GM18867 (cell line): Measurements from ENCODE around the gene ZNF488.

ENCODE experiments used
- ATAC-seq: cut with Tn5 transposase; IDR thresholded peaks from one replicate; pipeline ENCODE4 v1.9.1; 2021; ENCODE audit warnings: mild to moderate bottlenecking, moderate library complexity; ENCODE audit not compliant: unreplicated experiment

The ZNF488 gene

GRCh38 chr10:47367646-47368045 is 16.4 kb downstream of the ZNF488 start:
- no peak for ATAC-seq

- ATAC-seq = no peak
Measured at GRCh38 chr10:47366731-47367460, 17.2 kb downstream of the ZNF488 start.

GRCh38 chr10:47366181-47366631 is 17.9 kb downstream of the ZNF488 start:
- ATAC-seq = no peak

GRCh38 chr10:47365431-47366180 is 18.5 kb downstream of the ZNF488 start:
- no peak for ATAC-seq

GRCh38 chr10:47364911-47365310 is 19.2 kb downstream of the ZNF488 start:
- no peak for ATAC-seq

GRCh38 chr10:47364366-47364765 is 19.7 kb downstream of the ZNF488 start:
- ATAC-seq = no peak

GRCh38 chr10:47363781-47364180 is 20.3 kb downstream of the ZNF488 start:
- ATAC-seq = no peak

GRCh38 chr10:47362199-47362598 is 21.9 kb downstream of the ZNF488 start:
- ATAC-seq = no peak

GRCh38 chr10:47361293-47361692 is 22.8 kb downstream of the ZNF488 start:
- ATAC-seq = no peak

- ATAC-seq = no peak
Measured at GRCh38 chr10:47360419-47361040, 23.6 kb downstream of the ZNF488 start.

GRCh38 chr10:47359626-47360418 is 24.3 kb downstream of the ZNF488 start:
- ATAC-seq = no peak

- ATAC-seq = no peak
Measured at GRCh38 chr10:47359101-47359500, 25.0 kb downstream of the ZNF488 start.

- no peak for ATAC-seq
Measured at GRCh38 chr10:47358457-47358856, 25.6 kb downstream of the ZNF488 start.

GRCh38 chr10:47357911-47358310 is 26.2 kb downstream of the ZNF488 start:
- no peak for ATAC-seq

GRCh38 chr10:47357131-47357582 is 26.9 kb downstream of the ZNF488 start:
- no peak for ATAC-seq

- no peak for ATAC-seq
Measured at GRCh38 chr10:47356708-47357107, 27.4 kb downstream of the ZNF488 start.

GRCh38 chr10:47354900-47355299 is 29.2 kb downstream of the ZNF488 start:
- no peak for ATAC-seq

GRCh38 chr10:47354165-47354564 is 29.9 kb downstream of the ZNF488 start:
- ATAC-seq = no peak

GRCh38 chr10:47353351-47353750 is 30.7 kb downstream of the ZNF488 start:
- no peak for ATAC-seq

GRCh38 chr10:47351899-47352815 is 31.9 kb downstream of the ZNF488 start:
- ATAC-seq = no peak
